ENCODE results near the gene ITSN1.
A peak's percentile ranks its signal among the peaks of the same experiment; 100 is the strongest.
"Not testable (repeated sequence)": the region's sequence is repeated elsewhere in the genome, so short reads cannot be mapped to it uniquely, and the experiment has no call there.

ITSN1 gene

DNA sequence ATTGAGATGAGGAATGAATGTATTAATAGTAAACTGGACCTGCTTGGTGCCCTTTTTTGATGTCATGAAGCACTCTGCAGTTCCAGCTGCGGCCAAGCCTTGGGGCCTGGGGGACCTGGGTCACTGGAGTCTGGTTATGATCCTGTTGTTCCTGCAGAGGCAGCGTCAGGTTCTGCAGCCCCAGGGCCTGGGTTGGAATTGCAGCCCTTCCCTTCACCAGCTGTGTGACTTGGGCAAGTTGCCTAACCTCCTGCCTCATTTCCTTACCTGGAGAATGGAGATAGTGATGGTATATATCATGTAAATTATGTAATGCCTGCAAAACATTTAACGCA is 282.4 kb downstream of the ITSN1 start:
- Histone ChIP-seq H3K36me3 (ENCODE audit: control insufficient read depth in 1 of 2, insufficient read depth in 2 of 2, low read length in 2 of 2) (no peaks in the 10 kb centered on the region), H2AFZ (ENCODE audit: insufficient read depth, low read length, poor library complexity) (no peak overlapping the region), H3K4me2 (ENCODE audit: low read length) (no peak overlapping the region), H2BK120ac (ENCODE audit: insufficient read depth, low read length, poor library complexity) (no peak overlapping the region), H3K27me3 (ENCODE audit: insufficient read depth, low read length) (no peaks in the 10 kb centered on the region), H3K18ac (ENCODE audit: low read length) (no peak overlapping the region), H3K4me3 (ENCODE audit: low read depth, low read length) (no peak overlapping the region), H2BK12ac (ENCODE audit: low read length) (no peak overlapping the region), H4K8ac (ENCODE audit: low read depth, low read length) (no peak overlapping the region), H3K79me1 (ENCODE audit: low read length) (no peaks in the 10 kb centered on the region), H3K9me3 (ENCODE audit: insufficient read depth, low read depth, low read length) (no peaks in the 10 kb centered on the region), H3K9ac (ENCODE audit: low read length) (no peak overlapping the region), H3K14ac (ENCODE audit: low read length) (no peak overlapping the region), H3K4me1 (ENCODE audit: control insufficient read depth in 1 of 2, insufficient read depth in 2 of 2, low read length in 2 of 2) (peaks cover 7% of the 10 kb centered on the region in 2 experiments), H4K91ac (ENCODE audit: low read depth, low read length) (no peak overlapping the region), H4K12ac (ENCODE audit: low read depth, low read length) (no peak overlapping the region), H3K79me2 (ENCODE audit: control insufficient read depth, insufficient read depth, low read length, poor library complexity) (no peaks in the 10 kb centered on the region), H2AK5ac (ENCODE audit: low read length) (no peak overlapping the region), H3K4ac (ENCODE audit: low read depth, low read length) (no peak overlapping the region), H3K27ac (ENCODE audit: low read depth, low read length) (no peak overlapping the region), H3K23ac (ENCODE audit: low read length) (no peak overlapping the region), H2BK5ac (ENCODE audit: low read depth, low read length, poor library complexity) (no peak overlapping the region)
- WGBS (ENCODE audit: extremely low coverage, insufficient coverage, insufficient read length): no CpG with 5 or more reads among the region's 3 CpGs
- peak; percentile 48 to 49 for DNase-seq

DNA sequence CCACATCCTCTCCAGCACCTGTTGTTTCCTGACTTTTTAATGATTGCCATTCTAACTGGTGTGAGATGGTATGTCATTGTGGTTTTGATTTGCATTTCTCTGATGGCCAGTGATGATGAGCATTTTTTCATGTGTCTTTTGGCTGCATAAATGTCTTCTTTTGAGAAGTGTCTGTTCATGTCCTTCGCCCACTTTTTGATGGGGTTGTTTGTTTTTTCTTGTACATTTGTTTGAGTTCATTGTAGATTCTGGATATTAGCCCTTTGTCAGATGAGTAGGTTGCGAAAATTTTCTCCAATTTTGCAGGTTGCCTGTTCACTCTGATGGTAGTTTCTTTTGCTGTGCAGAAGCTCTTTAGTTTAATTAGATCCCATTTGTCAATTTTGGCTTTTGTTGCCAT is 283.9 kb downstream of the ITSN1 start:
- not testable (repeated sequence) for H3K9ac ChIP-seq (ENCODE audit: low read length); H2BK5ac ChIP-seq (ENCODE audit: low read depth, low read length, poor library complexity); H4K8ac ChIP-seq (ENCODE audit: low read depth, low read length); H3K36me3 ChIP-seq (ENCODE audit: control insufficient read depth in 1 of 2, insufficient read depth in 2 of 2, low read length in 2 of 2); H3K23ac ChIP-seq (ENCODE audit: low read length); H2BK120ac ChIP-seq (ENCODE audit: insufficient read depth, low read length, poor library complexity); H2BK12ac ChIP-seq (ENCODE audit: low read length); DNase-seq; H2AFZ ChIP-seq (ENCODE audit: insufficient read depth, low read length, poor library complexity); H3K14ac ChIP-seq (ENCODE audit: low read length); H3K4ac ChIP-seq (ENCODE audit: low read depth, low read length); H3K27me3 ChIP-seq (ENCODE audit: insufficient read depth, low read length); H3K27ac ChIP-seq (ENCODE audit: low read depth, low read length); H2AK5ac ChIP-seq (ENCODE audit: low read length); H3K79me2 ChIP-seq (ENCODE audit: control insufficient read depth, insufficient read depth, low read length, poor library complexity); H3K79me1 ChIP-seq (ENCODE audit: low read length); H3K18ac ChIP-seq (ENCODE audit: low read length); H3K4me1 ChIP-seq (ENCODE audit: control insufficient read depth in 1 of 2, insufficient read depth in 2 of 2, low read length in 2 of 2); H4K91ac ChIP-seq (ENCODE audit: low read depth, low read length); H3K4me3 ChIP-seq (ENCODE audit: low read depth, low read length); H3K9me3 ChIP-seq (ENCODE audit: insufficient read depth, low read depth, low read length); H3K4me2 ChIP-seq (ENCODE audit: low read length); H4K12ac ChIP-seq (ENCODE audit: low read depth, low read length)
- WGBS (ENCODE audit: extremely low coverage, insufficient coverage, insufficient read length): no CpG with 5 or more reads among the region's 2 CpGs

DNA sequence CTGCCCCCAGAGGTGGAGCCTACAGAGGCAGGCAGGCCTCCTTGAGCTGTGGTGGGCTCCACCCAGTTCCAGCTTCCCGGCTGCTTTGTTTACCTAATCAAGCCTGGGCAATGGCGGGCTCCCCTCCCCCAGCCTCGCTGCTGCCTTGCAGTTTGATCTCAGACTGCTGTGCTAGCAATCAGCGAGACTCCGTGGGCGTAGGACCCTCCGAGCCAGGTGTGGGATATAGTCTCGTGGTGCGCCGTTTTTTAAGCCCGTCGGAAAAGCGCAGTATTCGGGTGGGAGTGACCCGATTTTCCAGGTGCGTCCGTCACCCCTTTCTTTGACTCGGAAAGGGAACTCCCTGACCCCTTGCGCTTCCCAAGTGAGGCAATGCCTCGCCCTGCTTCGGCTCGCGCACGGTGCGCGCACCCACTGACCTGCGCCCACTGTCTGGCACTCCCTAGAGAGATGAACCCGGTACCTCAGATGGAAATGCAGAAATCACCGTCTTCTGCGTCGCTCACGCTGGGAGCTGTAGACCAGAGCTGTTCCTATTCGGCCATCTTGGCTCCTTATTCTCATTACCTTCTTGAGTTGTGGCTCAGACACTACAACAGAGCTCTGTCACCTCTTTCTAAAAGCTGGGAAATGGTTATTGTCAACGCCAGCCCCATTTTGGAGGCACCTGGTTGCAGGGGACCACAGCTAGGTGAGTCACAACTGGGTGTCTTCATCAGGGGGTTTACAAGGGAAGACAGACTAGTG is 288.9 kb downstream of the ITSN1 start:
- not testable (repeated sequence) for H3K79me1 ChIP-seq (ENCODE audit: low read length); H3K9ac ChIP-seq (ENCODE audit: low read length); H3K27me3 ChIP-seq (ENCODE audit: insufficient read depth, low read length); H3K9me3 ChIP-seq (ENCODE audit: insufficient read depth, low read depth, low read length); H3K4me1 ChIP-seq (ENCODE audit: control insufficient read depth in 1 of 2, insufficient read depth in 2 of 2, low read length in 2 of 2); H3K36me3 ChIP-seq (ENCODE audit: control insufficient read depth in 1 of 2, insufficient read depth in 2 of 2, low read length in 2 of 2); H3K23ac ChIP-seq (ENCODE audit: low read length); H3K4me3 ChIP-seq (ENCODE audit: low read depth, low read length); H2BK12ac ChIP-seq (ENCODE audit: low read length); H2AK5ac ChIP-seq (ENCODE audit: low read length); H3K79me2 ChIP-seq (ENCODE audit: control insufficient read depth, insufficient read depth, low read length, poor library complexity)
- peak overlapping the region; percentile 33 for H4K12ac ChIP-seq (ENCODE audit: low read depth, low read length)
- H2AFZ ChIP-seq (ENCODE audit: insufficient read depth, low read length, poor library complexity): peak overlapping the region; percentile 92
- peak overlapping the region; percentile 28 for H3K18ac ChIP-seq (ENCODE audit: low read length)
- peak overlapping the region; percentile 81 for H4K91ac ChIP-seq (ENCODE audit: low read depth, low read length)
- DNase-seq: peak in 1 of 2 donors; percentile 55
- peak overlapping the region; percentile 45 for H2BK120ac ChIP-seq (ENCODE audit: insufficient read depth, low read length, poor library complexity)
- peak overlapping the region; percentile 51 for H3K4me2 ChIP-seq (ENCODE audit: low read length)
- H3K27ac ChIP-seq (ENCODE audit: low read depth, low read length): peak overlapping the region; percentile 29
- peak overlapping the region; percentile 79 for H4K8ac ChIP-seq (ENCODE audit: low read depth, low read length)
- WGBS (ENCODE audit: extremely low coverage, insufficient coverage, insufficient read length): no CpG with 5 or more reads among the region's 34 CpGs
- H3K14ac ChIP-seq (ENCODE audit: low read length): peak overlapping the region; percentile 31
- H3K4ac ChIP-seq (ENCODE audit: low read depth, low read length): peak overlapping the region; percentile 83
- H2BK5ac ChIP-seq (ENCODE audit: low read depth, low read length, poor library complexity): peak overlapping the region; percentile 32

DNA sequence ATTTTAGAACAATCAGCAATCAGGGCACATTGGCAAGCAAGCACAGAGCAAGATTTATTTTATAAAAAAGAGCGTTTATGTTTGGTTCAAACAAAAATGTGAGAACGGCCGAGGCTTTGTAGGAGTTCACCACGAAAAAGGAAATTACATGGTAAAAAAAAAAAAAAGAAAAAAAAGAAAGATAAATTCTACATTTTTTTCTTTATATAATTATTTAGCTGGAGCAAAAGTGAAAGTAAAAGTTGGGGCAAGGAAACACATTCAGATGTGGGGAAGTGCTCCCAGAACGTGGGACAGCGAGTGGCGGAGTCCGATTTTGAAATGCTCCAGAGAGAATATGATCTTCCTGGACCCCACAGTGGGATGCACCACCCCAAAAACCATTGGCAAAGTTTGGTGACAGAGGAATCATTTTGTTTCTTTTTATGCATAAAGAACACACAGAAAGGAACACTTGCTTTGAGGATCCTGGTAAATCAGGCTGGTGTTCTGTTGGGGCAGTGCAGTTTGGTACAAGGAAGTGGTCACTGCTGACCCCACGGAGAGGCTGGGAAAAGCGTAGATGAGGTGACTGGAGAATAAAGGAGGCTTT is 289.6 kb downstream of the ITSN1 start:
- peak overlapping the region; percentile 83 for H3K4ac ChIP-seq (ENCODE audit: low read depth, low read length)
- H3K36me3 ChIP-seq (ENCODE audit: control insufficient read depth in 1 of 2, insufficient read depth in 2 of 2, low read length in 2 of 2): no peaks in the 10 kb centered on the region
- H2BK120ac ChIP-seq (ENCODE audit: insufficient read depth, low read length, poor library complexity): peak overlapping the region; percentile 45
- H4K91ac ChIP-seq (ENCODE audit: low read depth, low read length): peak overlapping the region; percentile 81
- peak overlapping the region; percentile 31 for H3K14ac ChIP-seq (ENCODE audit: low read length)
- peaks cover 3% of the 10 kb centered on the region for H3K79me1 ChIP-seq (ENCODE audit: low read length)
- H3K27ac ChIP-seq (ENCODE audit: low read depth, low read length): peak overlapping the region; percentile 29
- H3K23ac ChIP-seq (ENCODE audit: low read length): no peak overlapping the region
- no peaks in the 10 kb centered on the region for H3K9me3 ChIP-seq (ENCODE audit: insufficient read depth, low read depth, low read length)
- no CpG with 5 or more reads among the region's 10 CpGs for WGBS (ENCODE audit: extremely low coverage, insufficient coverage, insufficient read length)
- DNase-seq: no peak
- H3K18ac ChIP-seq (ENCODE audit: low read length): peak overlapping the region; percentile 28
- no peak overlapping the region for H2AK5ac ChIP-seq (ENCODE audit: low read length)
- peak overlapping the region; percentile 51 for H3K4me2 ChIP-seq (ENCODE audit: low read length)
- no peak overlapping the region for H3K9ac ChIP-seq (ENCODE audit: low read length)
- peak overlapping the region; percentile 33 for H4K12ac ChIP-seq (ENCODE audit: low read depth, low read length)
- peak overlapping the region; percentile 79 for H4K8ac ChIP-seq (ENCODE audit: low read depth, low read length)
- no peak overlapping the region for H3K4me3 ChIP-seq (ENCODE audit: low read depth, low read length)
- H2BK5ac ChIP-seq (ENCODE audit: low read depth, low read length, poor library complexity): peak overlapping the region; percentile 32
- no peak overlapping the region for H2BK12ac ChIP-seq (ENCODE audit: low read length)
- H3K79me2 ChIP-seq (ENCODE audit: control insufficient read depth, insufficient read depth, low read length, poor library complexity): no peaks in the 10 kb centered on the region
- peaks cover 0 to 5% of the 10 kb centered on the region in 2 experiments for H3K4me1 ChIP-seq (ENCODE audit: control insufficient read depth in 1 of 2, insufficient read depth in 2 of 2, low read length in 2 of 2)
- peak overlapping the region; percentile 92 for H2AFZ ChIP-seq (ENCODE audit: insufficient read depth, low read length, poor library complexity)
- H3K27me3 ChIP-seq (ENCODE audit: insufficient read depth, low read length): no peaks in the 10 kb centered on the region
